GM21360 (cell line): ENCODE data around the gene DHRSX.
"Not testable (repeated sequence)": the region's sequence is repeated elsewhere in the genome, so short reads cannot be mapped to it uniquely, and the experiment has no call there.

Experiments used
- ATAC-seq: cut with Tn5 transposase; IDR thresholded peaks from one replicate; pipeline ENCODE4 v1.9.1; 2021; ENCODE audit warnings: mild to moderate bottlenecking, moderate library complexity; ENCODE audit not compliant: unreplicated experiment

Gene DHRSX

GRCh38 chrX:2498781-2499302, 1.9 kb downstream of the DHRSX start:
- no peak for ATAC-seq

- ATAC-seq: no peak
Observed at GRCh38 chrX:2497961-2498780, 2.6 kb downstream of the DHRSX start.

- ATAC-seq: no peak
Observed at GRCh38 chrX:2495595-2495994, 5.2 kb downstream of the DHRSX start.

- no peak for ATAC-seq
Observed at GRCh38 chrX:2492531-2493218, 8.1 kb downstream of the DHRSX start.

- no peak for ATAC-seq
Observed at GRCh38 chrX:2490634-2491033, 10.1 kb downstream of the DHRSX start.

- ATAC-seq: no peak
Observed at GRCh38 chrX:2489446-2490445, 11.0 kb downstream of the DHRSX start.

GRCh38 chrX:2488621-2489285, 12.0 kb downstream of the DHRSX start:
- no peak for ATAC-seq

GRCh38 chrX:2487366-2487765, 13.4 kb downstream of the DHRSX start:
- no peak for ATAC-seq

GRCh38 chrX:2486476-2487133, 14.2 kb downstream of the DHRSX start:
- ATAC-seq: no peak

- no peak for ATAC-seq
Observed at GRCh38 chrX:2485789-2486345, 14.9 kb downstream of the DHRSX start.

GRCh38 chrX:2484721-2485648, 15.8 kb downstream of the DHRSX start:
- no peak for ATAC-seq

- no peak for ATAC-seq
Observed at GRCh38 chrX:2484256-2484655, 16.5 kb downstream of the DHRSX start.

- no peak for ATAC-seq
Observed at GRCh38 chrX:2483398-2484060, 17.2 kb downstream of the DHRSX start.

- not testable (repeated sequence) for ATAC-seq
Observed at GRCh38 chrX:2481597-2481996, 19.2 kb downstream of the DHRSX start.

GRCh38 chrX:2479982-2480381, 20.8 kb downstream of the DHRSX start:
- ATAC-seq: not testable (repeated sequence)

GRCh38 chrX:2479420-2479780, 21.4 kb downstream of the DHRSX start:
- no peak for ATAC-seq

GRCh38 chrX:2478546-2479419, 22.0 kb downstream of the DHRSX start:
- no peak for ATAC-seq
